Activated naive CD4-positive, alpha-beta T cell treated with anti-CD3 and anti-CD28 coated beads for 36 hours (primary cell): ENCODE results near the gene LYZL6. TPM values are rescaled to one million over a fixed set of nuclear protein-coding genes. Genes with fewer than 3 reads are reported as not detected.

Experiments used
- CTCF ChIA-PET: fragments of 350-600 bp; sonication (Branson Sonifier 250); formaldehyde crosslinking; loops from one replicate; lab custom pipeline; 2021; ENCODE audit warnings: antibody characterized with exemption; lab: Charles Lee
- DNase-seq: peaks from one replicate; pipeline ENCODE4 v3.0.0-alpha.2; 2020
- H3K27ac Mint-ChIP-seq: one replicate; pipeline ENCODE4 v1.8.0; 2021; ENCODE audit warnings: mild to moderate bottlenecking, mixed read lengths
- H3K27me3 Mint-ChIP-seq: one replicate; pipeline ENCODE4 v1.8.0; 2021; ENCODE audit warnings: low read depth, mixed read lengths
- H3K36me3 Mint-ChIP-seq: one replicate; pipeline ENCODE4 v1.8.0; 2021; ENCODE audit warnings: low read depth, mixed read lengths
- H3K4me1 Mint-ChIP-seq: one replicate; pipeline ENCODE4 v1.8.0; 2021; ENCODE audit warnings: low read depth, mixed read lengths
- H3K4me3 Mint-ChIP-seq: one replicate; pipeline ENCODE4 v1.8.0; 2021; ENCODE audit warnings: mild to moderate bottlenecking, moderate library complexity, mixed read lengths
- H3K9me3 Mint-ChIP-seq: one replicate; pipeline ENCODE4 v1.8.0; 2021; ENCODE audit warnings: mixed read lengths
- intact Hi-C: fragments of 100-400 bp; cut with micrococcal nuclease; formaldehyde crosslinking; loops from one replicate; pipeline ENCODE4 v1.15.1; 2023
- total RNA-seq, 2 experiments: library from RNA; stranded (reverse); gene quantifications; one replicate each; pipeline ENCODE4 v1.2.3, GENCODE V29; 2021

The LYZL6 gene
- total RNA-seq, 2 experiments from 2014 or later = not detected

- peaks cover 5% of the 10 kb centered on the region for H3K4me1 Mint-ChIP-seq
- H3K27ac Mint-ChIP-seq = no peak overlapping the region
- no peak overlapping the region for H3K4me3 Mint-ChIP-seq
- peaks cover 4% of the 10 kb centered on the region for H3K36me3 Mint-ChIP-seq
- H3K9me3 Mint-ChIP-seq = no peaks in the 10 kb centered on the region
- CTCF ChIA-PET = no interaction called here
- H3K27me3 Mint-ChIP-seq = no peaks in the 10 kb centered on the region
- no peak for DNase-seq
- intact Hi-C loops = no loop called here
Observed at GRCh38 chr17:35917519-35918213, 25.8 kb downstream of the LYZL6 start.

- Mint-ChIP-seq H3K9me3 (no peaks in the 10 kb centered on the region), H3K4me3 (no peak overlapping the region), H3K36me3 (no peaks in the 10 kb centered on the region), H3K4me1 (peaks cover 5% of the 10 kb centered on the region), H3K27ac (no peak overlapping the region), H3K27me3 (no peaks in the 10 kb centered on the region)
- CTCF ChIA-PET = interaction anchor here (0.6 to 1.2 kb wide), 2 partner anchors 74 to 311 kb away, joined by 3 read pairs; no protein-coding TSS in a partner anchor
- DNase-seq = no peak
- intact Hi-C loops = no loop called here
Observed at GRCh38 chr17:35915153-35915964, 28.2 kb downstream of the LYZL6 start.

- no peaks in the 10 kb centered on the region for H3K4me1 Mint-ChIP-seq
- CTCF ChIA-PET = interaction anchor here (0.7 kb wide), 1 partner anchor 689 kb away, joined by 3 read pairs; no protein-coding TSS in a partner anchor
- intact Hi-C loops = no loop called here
- no peak overlapping the region for H3K27ac Mint-ChIP-seq
- H3K36me3 Mint-ChIP-seq = no peaks in the 10 kb centered on the region
- no peaks in the 10 kb centered on the region for H3K9me3 Mint-ChIP-seq
- no peak overlapping the region for H3K4me3 Mint-ChIP-seq
- H3K27me3 Mint-ChIP-seq = no peaks in the 10 kb centered on the region
- DNase-seq = no peak
Observed at GRCh38 chr17:35914354-35914753, 29.2 kb downstream of the LYZL6 start.

- intact Hi-C loops = no loop called here
- no peak for DNase-seq
- H3K27ac Mint-ChIP-seq = no peak overlapping the region
- no peaks in the 10 kb centered on the region for H3K36me3 Mint-ChIP-seq
- no peaks in the 10 kb centered on the region for H3K9me3 Mint-ChIP-seq
- no peak overlapping the region for H3K4me3 Mint-ChIP-seq
- H3K27me3 Mint-ChIP-seq = no peaks in the 10 kb centered on the region
- no peaks in the 10 kb centered on the region for H3K4me1 Mint-ChIP-seq
- CTCF ChIA-PET = no interaction called here
Observed at GRCh38 chr17:35913609-35914008, 29.9 kb downstream of the LYZL6 start.

- H3K4me3 Mint-ChIP-seq = no peak overlapping the region
- DNase-seq = no peak
- no peaks in the 10 kb centered on the region for H3K27me3 Mint-ChIP-seq
- H3K36me3 Mint-ChIP-seq = no peaks in the 10 kb centered on the region
- no peak overlapping the region for H3K27ac Mint-ChIP-seq
- H3K4me1 Mint-ChIP-seq = no peaks in the 10 kb centered on the region
- no peaks in the 10 kb centered on the region for H3K9me3 Mint-ChIP-seq
- CTCF ChIA-PET = no interaction called here
- intact Hi-C loops = no loop called here
Observed at GRCh38 chr17:35912942-35913341, 30.6 kb downstream of the LYZL6 start.

GRCh38 chr17:35912339-35912912 is 31.1 kb downstream of the LYZL6 start:
- no peaks in the 10 kb centered on the region for H3K4me1 Mint-ChIP-seq
- CTCF ChIA-PET = interaction anchor here (1.3 kb wide), 1 partner anchor 41 kb away, joined by 4 read pairs; no protein-coding TSS in a partner anchor
- H3K27ac Mint-ChIP-seq = no peak overlapping the region
- intact Hi-C loops = no loop called here
- H3K27me3 Mint-ChIP-seq = no peaks in the 10 kb centered on the region
- no peak overlapping the region for H3K4me3 Mint-ChIP-seq
- no peak for DNase-seq
- H3K9me3 Mint-ChIP-seq = no peaks in the 10 kb centered on the region
- H3K36me3 Mint-ChIP-seq = no peaks in the 10 kb centered on the region

GRCh38 chr17:35909408-35909807 is 34.1 kb downstream of the LYZL6 start:
- Mint-ChIP-seq H3K27ac (no peak overlapping the region), H3K27me3 (no peaks in the 10 kb centered on the region), H3K9me3 (no peaks in the 10 kb centered on the region), H3K36me3 (no peaks in the 10 kb centered on the region), H3K4me1 (no peaks in the 10 kb centered on the region), H3K4me3 (no peak overlapping the region)
- no peak for DNase-seq
- CTCF ChIA-PET = interaction anchor here (0.6 to 1.8 kb wide), 2 partner anchors 9 to 146 kb away, joined by 4 read pairs; no protein-coding TSS in a partner anchor
- intact Hi-C loops = no loop called here

- H3K9me3 Mint-ChIP-seq = no peaks in the 10 kb centered on the region
- DNase-seq = no peak
- intact Hi-C loops = no loop called here
Observed at GRCh38 chr17:35907691-35908090, 35.8 kb downstream of the LYZL6 start.

GRCh38 chr17:35906926-35907637 is 36.4 kb downstream of the LYZL6 start:
- intact Hi-C loops = no loop called here
- no peaks in the 10 kb centered on the region for H3K4me1 Mint-ChIP-seq

More at GRCh38 chr17:35907691-35908090, 35.8 kb downstream of the LYZL6 start:
- CTCF ChIA-PET = no interaction called here
- H3K36me3 Mint-ChIP-seq = no peaks in the 10 kb centered on the region
- no peaks in the 10 kb centered on the region for H3K4me1 Mint-ChIP-seq
- no peak overlapping the region for H3K4me3 Mint-ChIP-seq
- no peaks in the 10 kb centered on the region for H3K27me3 Mint-ChIP-seq
- H3K27ac Mint-ChIP-seq = no peak overlapping the region

GRCh38 chr17:35906191-35906925 is 37.2 kb downstream of the LYZL6 start:
- CTCF ChIA-PET = no interaction called here
- H3K27me3 Mint-ChIP-seq = no peaks in the 10 kb centered on the region
- H3K9me3 Mint-ChIP-seq = no peaks in the 10 kb centered on the region
- intact Hi-C loops = no loop called here
- no peak for DNase-seq
- H3K4me3 Mint-ChIP-seq = no peak overlapping the region
- H3K36me3 Mint-ChIP-seq = no peaks in the 10 kb centered on the region
- no peaks in the 10 kb centered on the region for H3K4me1 Mint-ChIP-seq
- no peak overlapping the region for H3K27ac Mint-ChIP-seq

More at GRCh38 chr17:35906926-35907637, 36.4 kb downstream of the LYZL6 start:
- Mint-ChIP-seq H3K36me3 (no peaks in the 10 kb centered on the region), H3K27me3 (no peaks in the 10 kb centered on the region), H3K27ac (no peak overlapping the region), H3K9me3 (no peaks in the 10 kb centered on the region), H3K4me3 (no peak overlapping the region)
- no peak for DNase-seq
- CTCF ChIA-PET = no interaction called here

- CTCF ChIA-PET = no interaction called here
- Mint-ChIP-seq H3K9me3 (no peaks in the 10 kb centered on the region), H3K27ac (no peak overlapping the region), H3K4me1 (peaks cover 4% of the 10 kb centered on the region), H3K27me3 (peaks cover 2% of the 10 kb centered on the region), H3K4me3 (no peak overlapping the region), H3K36me3 (no peaks in the 10 kb centered on the region)
- no peak for DNase-seq
- intact Hi-C loops = no loop called here
Observed at GRCh38 chr17:35903451-35903850, 40.1 kb downstream of the LYZL6 start.
